Measurements from ENCODE around the gene PTS.
A peak's percentile ranks its signal among the peaks of the same experiment; 100 is the strongest.

Gene PTS

GRCh38 chr11:112223754-112224532 is 2.3 kb upstream of the PTS start:
- CTCF ChIA-PET: interaction anchor here (1.1 to 22.7 kb wide), 4 partner anchors 56 to 1066 kb away, joined by 4 to 970 read pairs (median 40); no protein-coding TSS in a partner anchor

GRCh38 chr11:112225753-112226061 is 521 bp upstream of the PTS start:
- no peak for TF ChIP-seq CTCF (IDR thresholded peaks at IDR 0.05; ENCODE audit: insufficient read depth, low read length, missing control alignments)
- CTCF ChIA-PET: interaction anchor here (0.9 to 22.7 kb wide), 3 partner anchors 54 to 113 kb away, joined by 4 to 970 read pairs (median 4); no protein-coding TSS in a partner anchor
- H3K4me3 ChIP-seq (ENCODE audit: low read depth, low read length): peak overlapping the region; percentile 83
- POLR2A ChIA-PET: interaction anchor here (0.6 to 1.1 kb wide), 2 partner anchors 55 to 626 kb away, joined by 3 read pairs; no protein-coding TSS in a partner anchor
- no peak for DNase-seq (ENCODE audit: low read depth, low spot score)

More at GRCh38 chr11:112223754-112224532, 2.3 kb upstream of the PTS start:
- no peak for TF ChIP-seq CTCF (IDR thresholded peaks at IDR 0.05; ENCODE audit: insufficient read depth, low read length, missing control alignments)
- POLR2A ChIA-PET: no interaction called here
- H3K4me3 ChIP-seq (ENCODE audit: low read depth, low read length): no peak overlapping the region
- DNase-seq (ENCODE audit: low read depth, low spot score): no peak

- POLR2A ChIA-PET: interaction anchor here (1.0 kb wide), 1 partner anchor 53 kb away, joined by 3 read pairs; no protein-coding TSS in a partner anchor
- CTCF ChIA-PET: interaction anchor here (0.6 to 22.7 kb wide), 7 partner anchors 9 to 1563 kb away, joined by 3 to 970 read pairs (median 4); no protein-coding TSS in a partner anchor
- DNase-seq (ENCODE audit: low read depth, low spot score): no peak
- no peak for TF ChIP-seq CTCF (IDR thresholded peaks at IDR 0.05; ENCODE audit: insufficient read depth, low read length, missing control alignments)
- peak overlapping the region; percentile 83 for H3K4me3 ChIP-seq (ENCODE audit: low read depth, low read length)
These were observed 688 bp downstream of the PTS start for GRCh38 chr11:112226831-112227401.

- no peak for TF ChIP-seq CTCF (IDR thresholded peaks at IDR 0.05; ENCODE audit: insufficient read depth, low read length, missing control alignments)
- POLR2A ChIA-PET: interaction anchor here (1.0 kb wide), 1 partner anchor 53 kb away, joined by 3 read pairs; no protein-coding TSS in a partner anchor
- CTCF ChIA-PET: interaction anchor here (1.0 to 22.7 kb wide), 4 partner anchors 8 to 328 kb away, joined by 3 to 970 read pairs (median 5); no protein-coding TSS in a partner anchor
- peak overlapping the region; percentile 83 for H3K4me3 ChIP-seq (ENCODE audit: low read depth, low read length)
- DNase-seq (ENCODE audit: low read depth, low spot score): no peak
These were observed 1.2 kb downstream of the PTS start for GRCh38 chr11:112227471-112227870.

- TF ChIP-seq CTCF (IDR thresholded peaks at IDR 0.05; ENCODE audit: insufficient read depth, low read length, missing control alignments): no peak
- ChIA-PET CTCF (interaction anchor here (1.3 to 22.7 kb wide), 3 partner anchors 9 to 51 kb away, joined by 6 to 970 read pairs (median 10); no protein-coding TSS in a partner anchor), POLR2A (no interaction called here)
- no peak for DNase-seq (ENCODE audit: low read depth, low spot score)
- no peak overlapping the region for H3K4me3 ChIP-seq (ENCODE audit: low read depth, low read length)
These were observed 2.5 kb downstream of the PTS start for GRCh38 chr11:112228706-112229105.

- ChIA-PET CTCF (interaction anchor here (2.5 to 22.7 kb wide), 2 partner anchors 9 to 51 kb away, joined by 10 to 970 read pairs; no protein-coding TSS in a partner anchor), POLR2A (no interaction called here)
- no peak overlapping the region for H3K4me3 ChIP-seq (ENCODE audit: low read depth, low read length)
- DNase-seq (ENCODE audit: low read depth, low spot score): no peak
- TF ChIP-seq CTCF (IDR thresholded peaks at IDR 0.05; ENCODE audit: insufficient read depth, low read length, missing control alignments): no peak
These were observed 2.9 kb downstream of the PTS start for GRCh38 chr11:112229159-112229558.

Measured in AG04449 (cell line).